ENCODE measurements around the gene OCRL. TPM values are rescaled to one million over a fixed set of nuclear protein-coding genes. Genes with fewer than 3 reads are reported as not detected.

The OCRL gene
- total RNA-seq, 1 experiment from 2014 or later, result 25.4 TPM

DNA sequence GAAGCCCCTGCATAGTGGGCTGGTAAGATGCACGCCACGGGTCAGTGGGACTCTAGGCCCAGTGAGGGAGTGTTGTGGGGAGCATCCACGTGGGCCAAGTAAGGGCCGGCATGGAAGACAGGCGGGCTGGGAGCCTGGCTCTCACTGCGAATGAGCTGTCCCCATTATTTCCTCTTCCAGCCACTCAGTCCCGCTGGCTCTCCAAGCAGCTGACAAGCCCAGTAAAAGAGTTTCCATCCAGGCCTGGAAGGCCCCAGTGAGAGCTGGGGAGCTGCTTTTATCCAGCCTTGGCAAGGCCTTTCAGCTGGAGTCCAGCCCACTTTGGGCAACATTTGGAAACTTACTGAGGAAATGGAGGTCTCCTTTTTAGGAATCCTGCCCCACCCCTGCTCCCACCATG lies 89.8 kb downstream of the OCRL start:
- no peaks in the 10 kb centered on the region for H3K27me3 ChIP-seq (replicated peaks; ENCODE audit: insufficient read depth, low read depth, low read length, poor library complexity)
- ChIA-PET CTCF (no interaction called here), POLR2A (ENCODE audit: low non-redundant PET) (no interaction called here)
- TF ChIP-seq EZH2 (IDR thresholded peaks at IDR 0.05; ENCODE audit: borderline replicate concordance, low read depth, low read length, poor library complexity, severe bottlenecking), result no peak
- TF ChIP-seq, protein P1, sequence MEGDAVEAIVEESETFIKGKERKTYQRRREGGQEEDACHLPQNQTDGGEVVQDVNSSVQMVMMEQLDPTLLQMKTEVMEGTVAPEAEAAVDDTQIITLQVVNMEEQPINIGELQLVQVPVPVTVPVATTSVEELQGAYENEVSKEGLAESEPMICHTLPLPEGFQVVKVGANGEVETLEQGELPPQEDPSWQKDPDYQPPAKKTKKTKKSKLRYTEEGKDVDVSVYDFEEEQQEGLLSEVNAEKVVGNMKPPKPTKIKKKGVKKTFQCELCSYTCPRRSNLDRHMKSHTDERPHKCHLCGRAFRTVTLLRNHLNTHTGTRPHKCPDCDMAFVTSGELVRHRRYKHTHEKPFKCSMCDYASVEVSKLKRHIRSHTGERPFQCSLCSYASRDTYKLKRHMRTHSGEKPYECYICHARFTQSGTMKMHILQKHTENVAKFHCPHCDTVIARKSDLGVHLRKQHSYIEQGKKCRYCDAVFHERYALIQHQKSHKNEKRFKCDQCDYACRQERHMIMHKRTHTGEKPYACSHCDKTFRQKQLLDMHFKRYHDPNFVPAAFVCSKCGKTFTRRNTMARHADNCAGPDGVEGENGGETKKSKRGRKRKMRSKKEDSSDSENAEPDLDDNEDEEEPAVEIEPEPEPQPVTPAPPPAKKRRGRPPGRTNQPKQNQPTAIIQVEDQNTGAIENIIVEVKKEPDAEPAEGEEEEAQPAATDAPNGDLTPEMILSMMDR (conservative IDR thresholded peaks at IDR 0.05; ENCODE audit: low read depth, low read length), result no peak
- BruUV-seq (replicated peaks), result no TSS peak
- no peak overlapping the region for H3K27ac ChIP-seq (ENCODE audit: low read depth, low read length, poor library complexity, severe bottlenecking)
- H3K4me3 ChIP-seq (ENCODE audit: low read depth, low read length, poor library complexity, severe bottlenecking), result no peak overlapping the region
- no peaks in the 10 kb centered on the region for H3K4me1 ChIP-seq (ENCODE audit: insufficient read depth, low read length, poor library complexity, severe bottlenecking)
- no peaks in the 10 kb centered on the region for H3K9me3 ChIP-seq (ENCODE audit: low read depth, low read length, poor library complexity, severe bottlenecking)
- no peaks in the 10 kb centered on the region for H3K36me3 ChIP-seq (ENCODE audit: insufficient read depth, low read length, poor library complexity, severe bottlenecking)
- DNase-seq (ENCODE audit: low spot score), result no peak
- intact Hi-C loops (cut with micrococcal nuclease; ENCODE audit: unreplicated experiment), result no loop called here

DNA sequence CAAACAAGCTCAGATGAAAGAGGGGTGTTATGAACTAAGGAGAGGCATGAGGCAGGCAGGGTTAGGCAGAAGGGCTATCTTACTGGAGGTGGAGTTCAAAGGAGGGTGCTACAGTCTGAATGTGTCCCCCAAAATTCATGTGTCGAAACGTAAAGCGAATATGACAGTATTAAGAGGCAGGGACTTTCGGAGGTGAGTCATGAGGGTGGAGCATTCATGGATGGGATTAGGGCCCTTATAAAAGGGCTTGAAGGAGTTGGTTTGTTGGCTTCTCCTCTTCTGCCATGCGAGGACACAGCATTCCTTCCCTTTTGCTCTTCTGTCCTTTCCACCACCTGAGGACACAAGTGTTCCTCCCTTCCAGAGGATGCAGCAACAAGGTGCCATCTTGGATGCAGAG lies 91.8 kb downstream of the OCRL start:
- CTCF ChIA-PET, result no interaction called here
- DNase-seq (ENCODE audit: low spot score), result no peak

DNA sequence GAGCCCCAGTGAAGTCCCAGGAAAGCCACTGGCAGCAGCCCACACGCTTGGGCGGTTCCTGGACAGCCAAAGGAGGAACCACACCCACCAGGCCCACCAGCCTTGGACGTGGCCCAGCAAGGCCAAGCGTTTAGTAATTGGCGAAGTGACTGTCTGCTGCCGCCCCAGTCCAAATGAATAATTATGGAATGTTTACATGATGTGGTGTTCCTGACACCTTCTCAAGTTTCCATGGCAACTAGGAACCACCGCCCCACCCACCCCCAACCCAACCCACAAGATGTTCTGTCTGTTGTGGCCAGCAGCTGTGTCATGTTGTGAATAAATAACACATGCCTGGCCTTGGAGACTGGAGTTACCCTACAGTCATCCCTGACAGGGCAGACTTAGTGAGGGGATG lies 92.4 kb downstream of the OCRL start:
- Histone ChIP-seq H3K4me3 (ENCODE audit: low read depth, low read length, poor library complexity, severe bottlenecking) (no peak overlapping the region), H3K4me1 (ENCODE audit: insufficient read depth, low read length, poor library complexity, severe bottlenecking) (no peaks in the 10 kb centered on the region), H3K36me3 (ENCODE audit: insufficient read depth, low read length, poor library complexity, severe bottlenecking) (no peaks in the 10 kb centered on the region), H3K27ac (ENCODE audit: low read depth, low read length, poor library complexity, severe bottlenecking) (no peak overlapping the region), H3K27me3 (replicated peaks; ENCODE audit: insufficient read depth, low read depth, low read length, poor library complexity) (no peaks in the 10 kb centered on the region), H3K9me3 (ENCODE audit: low read depth, low read length, poor library complexity, severe bottlenecking) (no peaks in the 10 kb centered on the region)
- intact Hi-C loops (cut with micrococcal nuclease; ENCODE audit: unreplicated experiment), result no loop called here
- TF ChIP-seq, protein P1 (conservative IDR thresholded peaks at IDR 0.05; ENCODE audit: low read depth, low read length), result no peak
- TF ChIP-seq EZH2 (IDR thresholded peaks at IDR 0.05; ENCODE audit: borderline replicate concordance, low read depth, low read length, poor library complexity, severe bottlenecking), result no peak
- BruUV-seq (replicated peaks), result no TSS peak
- ChIA-PET CTCF (no interaction called here), POLR2A (ENCODE audit: low non-redundant PET) (no interaction called here)
- no peak for DNase-seq (ENCODE audit: low spot score)

More for the DNA sequence above, 91.8 kb downstream of the OCRL start:
- Histone ChIP-seq H3K36me3 (ENCODE audit: insufficient read depth, low read length, poor library complexity, severe bottlenecking) (no peaks in the 10 kb centered on the region), H3K27ac (ENCODE audit: low read depth, low read length, poor library complexity, severe bottlenecking) (no peak overlapping the region), H3K4me3 (ENCODE audit: low read depth, low read length, poor library complexity, severe bottlenecking) (no peak overlapping the region), H3K4me1 (ENCODE audit: insufficient read depth, low read length, poor library complexity, severe bottlenecking) (no peaks in the 10 kb centered on the region), H3K27me3 (replicated peaks; ENCODE audit: insufficient read depth, low read depth, low read length, poor library complexity) (no peaks in the 10 kb centered on the region), H3K9me3 (ENCODE audit: low read depth, low read length, poor library complexity, severe bottlenecking) (no peaks in the 10 kb centered on the region)
- TF ChIP-seq EZH2 (IDR thresholded peaks at IDR 0.05; ENCODE audit: borderline replicate concordance, low read depth, low read length, poor library complexity, severe bottlenecking), result no peak
- TF ChIP-seq, protein P1 (conservative IDR thresholded peaks at IDR 0.05; ENCODE audit: low read depth, low read length), result no peak
- BruUV-seq (replicated peaks), result no TSS peak
- intact Hi-C loops (cut with micrococcal nuclease; ENCODE audit: unreplicated experiment), result no loop called here
- POLR2A ChIA-PET (ENCODE audit: low non-redundant PET), result no interaction called here
